Psoas muscle (tissue), 8 donors: ENCODE data around the gene SSPN. TPM values are rescaled to one million over a fixed set of nuclear protein-coding genes. Genes with fewer than 3 reads are reported as not detected.

ENCODE experiments used
- ATAC-seq, 4 donors: fragments of 200-7000 bp; cut with Tn5 transposase; one replicate each; pipeline ENCODE4 v1.9.1; 2020; ENCODE audit warnings: moderate library complexity in 3 of 4, mild to moderate bottlenecking in 2 of 4
- DNase-seq, 2 donors: peaks; one replicate each; pipeline ENCODE4 v3.0.0-alpha.2; 2020
- H3K27ac ChIP-seq: fragments of 200-600 bp; one replicate; pipeline ENCODE4 v1.8.0; 2022
- H3K27me3 ChIP-seq, 3 donors: fragments of 200-600 bp in 1 of 3; one replicate each; pipeline versions ENCODE4 v1.6.1 to v1.8.0; 2013 to 2022; ENCODE audit warnings: low read length in 2 of 3, mild to moderate bottlenecking in 2 of 3, moderate library complexity in 1 of 3; ENCODE audit not compliant: insufficient read depth in 3 of 3
- H3K36me3 ChIP-seq, 2 donors: fragments of 200-600 bp in 1 of 2; one replicate each; pipeline versions ENCODE4 v1.6.1 to v1.8.0; 2013 to 2022; ENCODE audit warnings: low read depth in 1 of 2, mild to moderate bottlenecking in 1 of 2, moderate library complexity in 1 of 2; ENCODE audit not compliant: insufficient read depth in 1 of 2
- H3K4me1 ChIP-seq: fragments of 200-600 bp; one replicate; pipeline ENCODE4 v1.8.0; 2022
- H3K4me3 ChIP-seq: fragments of 200-600 bp; one replicate; pipeline ENCODE4 v1.8.0; 2022; ENCODE audit warnings: mild to moderate bottlenecking
- H3K9me3 ChIP-seq: fragments of 200-600 bp; one replicate; pipeline ENCODE4 v1.8.0; 2022
- CTCF ChIP-seq: fragments of 200-600 bp; IDR thresholded peaks from one replicate; pipeline ENCODE4 v1.8.0; 2022; ENCODE audit warnings: antibody characterized with exemption
- WGBS, 3 donors: extraction: QIAGEN DNeasy Blood & Tissue Kit; methylation state at CpG; one replicate each; pipeline versions ENCODE4 v1.1.6 to v1.1.7; 2013; 5-methylcytosine and 5-hydroxymethylcytosine counted together
- intact Hi-C, 2 donors: fragments of 100-400 bp; cut with DNase I; formaldehyde crosslinking; loops; one replicate each; pipeline versions ENCODE4 v1.11.0 to v1.14.2; 2022
- polyA plus RNA-seq, 3 donors: library from polyadenylated mRNA; stranded (reverse); fragments of 200-250 nt; gene quantifications; one replicate each; pipeline ENCODE4 v1.2.3, GENCODE V29; 2013
- total RNA-seq, 4 donors: library from RNA; stranded (reverse); fragmentation: NEBNext Ultra II Directional in 2 of 4; extraction: Animal tissue kit (Norgen Biotek cat#: 25700) in 2 of 4; gene quantifications; one replicate each; pipeline versions ENCODE4 v1.2.1 to v1.2.4, GENCODE V29; 2021 to 2023
- donor health status: healthy with polysubstance abuse.
- donor health status: DM: no; HTN: no; CAD: no; lungs with moderate emphysema.
- donor health status: Bipolar disorder and iron deficiency.
- donor health status: healthy.
- donor health status: DM: yes; HTN: yes; CAD: no.
- donor health status: DM: no; HTN: no; CAD: no.
- donor health status: DM: no; HTN: no; CAD: no.
- donor health status: DM: yes; HTN: yes; CAD: no.

The SSPN gene
- total and polyA plus RNA-seq, 7 donors: 8.3 to 88.7 (median 45.4) TPM

GRCh38 chr12:26182377-26182776 lies 13.0 kb upstream of the SSPN start:
- WGBS, 3 donors: 88 to 94% (median 90%) methylated on average over 2 of the region's 2 CpGs
- DNase-seq (no peak), ATAC-seq (no peak)
- intact Hi-C loops: no loop called here
- Histone ChIP-seq H3K36me3 (no peaks in the 10 kb centered on the region), H3K4me3 (no peak overlapping the region), H3K4me1 (peaks cover 11% of the 10 kb centered on the region), H3K9me3 (no peaks in the 10 kb centered on the region), H3K27ac (no peak overlapping the region), H3K27me3 (no peaks in the 10 kb centered on the region)
- TF ChIP-seq CTCF: no peak

GRCh38 chr12:26185532-26186320 lies 9.6 kb upstream of the SSPN start:
- H3K4me3 ChIP-seq: no peak overlapping the region
- DNase-seq (no peak), ATAC-seq (peak; percentile 81 to 95 (median 86))
- no peak for TF ChIP-seq CTCF
- intact Hi-C loops: no loop called here
- H3K36me3 ChIP-seq: no peaks in the 10 kb centered on the region
- no peak overlapping the region for H3K27ac ChIP-seq
- no peaks in the 10 kb centered on the region for H3K27me3 ChIP-seq
- WGBS, 3 donors: 59 to 84% (median 68%) methylated on average over 7 of the region's 7 CpGs
- H3K9me3 ChIP-seq: no peaks in the 10 kb centered on the region
- H3K4me1 ChIP-seq: peaks cover 18% of the 10 kb centered on the region

GRCh38 chr12:26187014-26187798 lies 8.2 kb upstream of the SSPN start:
- intact Hi-C loops: no loop called here

GRCh38 chr12:26188127-26188526 lies 7.2 kb upstream of the SSPN start:
- intact Hi-C loops: no loop called here
- Histone ChIP-seq H3K27ac (no peak overlapping the region), H3K9me3 (no peaks in the 10 kb centered on the region), H3K4me3 (no peak overlapping the region), H3K27me3 (no peaks in the 10 kb centered on the region), H3K36me3 (no peaks in the 10 kb centered on the region), H3K4me1 (peaks cover 18% of the 10 kb centered on the region)
- WGBS, 3 donors: 28 to 39% (median 32%) methylated on average over 1 of the region's 1 CpG
- TF ChIP-seq CTCF: no peak
- no peak for DNase-seq
- ATAC-seq: no peak

More at GRCh38 chr12:26187014-26187798, 8.2 kb upstream of the SSPN start:
- TF ChIP-seq CTCF: no peak
- peak in 3 of 4 donors; percentile 40 to 74 (median 66) for ATAC-seq
- Histone ChIP-seq H3K4me1 (peaks cover 18% of the 10 kb centered on the region), H3K4me3 (no peak overlapping the region), H3K9me3 (no peaks in the 10 kb centered on the region), H3K27me3 (no peaks in the 10 kb centered on the region), H3K36me3 (no peaks in the 10 kb centered on the region), H3K27ac (no peak overlapping the region)
- WGBS, 3 donors: 36 to 50% (median 40%) methylated on average over 8 of the region's 8 CpGs
- DNase-seq: no peak
